H1 (cell line): ENCODE measurements around the gene MYO9B.

Source experiments
- BACH1 ChIP-seq: IDR thresholded peaks from 2 replicates; pipeline ENCODE4 v1.6.1; 2012; ENCODE audit warnings: low read length, improper control_type of control experiment
- CEBPB ChIP-seq: IDR thresholded peaks from 2 replicates; pipeline ENCODE4 v1.6.1; 2012; ENCODE audit warnings: low read depth, low read length
- CHD1 ChIP-seq: IDR thresholded peaks from 2 replicates; pipeline ENCODE4 v1.6.1; 2012; ENCODE audit warnings: low read depth, low read length, improper control_type of control experiment
- CTCF ChIP-seq, 3 experiments: IDR thresholded peaks; 1 replicate in 2 of 3; 2 replicates in 1 of 3; pipeline versions ENCODE4 v1.5.1 to v1.6.1; 2011; ENCODE audit warnings: low read length in 3 of 3, mild to moderate bottlenecking in 3 of 3, inconsistent platforms in 2 of 3, low read depth in 1 of 3, moderate library complexity in 1 of 3; ENCODE audit not compliant: insufficient read depth in 1 of 3; ENCODE audit errors: control extremely low read depth in 1 of 3
- E2F6 ChIP-seq: IDR thresholded peaks from 2 replicates; pipeline ENCODE4 v1.6.1; 2012; ENCODE audit warnings: inconsistent platforms
- EGR1 ChIP-seq: IDR thresholded peaks from 2 replicates; pipeline ENCODE4 v1.6.1; 2011; ENCODE audit warnings: low read depth, low read length, borderline replicate concordance
- EP300 ChIP-seq, 2 experiments: IDR thresholded peaks; 1 replicate in 1 of 2; 2 replicates in 1 of 2; pipeline ENCODE4 v1.6.1; 2011 to 2012; ENCODE audit warnings: low read depth in 2 of 2, low read length in 2 of 2, mild to moderate bottlenecking in 2 of 2, borderline replicate concordance in 1 of 2, inconsistent platforms in 1 of 2, moderate library complexity in 1 of 2
- EZH2 ChIP-seq: fragments of 200-600 bp; sonication (generic); IDR thresholded peaks from 2 replicates; pipeline ENCODE4 v1.7.1; 2012; ENCODE audit warnings: low read depth, mild to moderate bottlenecking, moderate library complexity, low read length, inconsistent platforms; ENCODE audit not compliant: severe bottlenecking
- FOSL1 ChIP-seq: IDR thresholded peaks from 2 replicates; pipeline ENCODE4 v1.6.1; 2011; ENCODE audit warnings: mild to moderate bottlenecking, low read depth, low read length, moderate library complexity; ENCODE audit not compliant: insufficient read depth
- GTF2F1 ChIP-seq: IDR thresholded peaks from 2 replicates; pipeline ENCODE4 v1.6.1; 2012; ENCODE audit warnings: low read depth, low read length, improper control_type of control experiment, borderline replicate concordance
- POLR2A ChIP-seq, 2 experiments: IDR thresholded peaks; 1 replicate in 1 of 2; 2 replicates in 1 of 2; pipeline ENCODE4 v1.6.1; 2011; ENCODE audit warnings: low read depth in 2 of 2, low read length in 2 of 2, mild to moderate bottlenecking in 2 of 2; ENCODE audit errors: control extremely low read depth in 1 of 2
- RAD21 ChIP-seq, 2 experiments: IDR thresholded peaks in 1 of 2; conservative IDR thresholded peaks in 1 of 2; 2 replicates each; pipeline ENCODE4 v1.6.1; 2011; ENCODE audit warnings: low read depth in 2 of 2, low read length in 2 of 2, improper control_type of control experiment in 1 of 2, inconsistent platforms in 1 of 2, mild to moderate bottlenecking in 1 of 2, moderate library complexity in 1 of 2
- RNF2 ChIP-seq: fragments of 200-900, 300-1000 bp; sonication (generic); IDR thresholded peaks from 2 replicates; pipeline ENCODE4 v1.7.1; 2016; ENCODE audit warnings: borderline replicate concordance, low read depth, mild to moderate bottlenecking, antibody characterized with exemption, low read length; ENCODE audit not compliant: poor library complexity, severe bottlenecking; ENCODE audit errors: missing control alignments
- SP1 ChIP-seq: IDR thresholded peaks from 2 replicates; pipeline ENCODE4 v1.6.1; 2011; ENCODE audit warnings: low read depth, low read length

GRCh38 chr19:17127671-17128070 is 52.1 kb downstream of the MYO9B start:
- TF ChIP-seq RNF2 (no peak), SP1 (no peak), CTCF (IDR thresholded peaks at IDR 0.05; ENCODE audit: control extremely low read depth in 1 of 3, insufficient read depth in 1 of 3, low read depth in 1 of 3, low read length in 3 of 3) (no peak), POLR2A (IDR thresholded peaks at IDR 0.05; ENCODE audit: control extremely low read depth in 1 of 2, low read depth in 2 of 2, low read length in 2 of 2) (no peak), EZH2 (no peak), EP300 (IDR thresholded peaks at IDR 0.05; ENCODE audit: borderline replicate concordance in 1 of 2, low read depth in 2 of 2, low read length in 2 of 2) (no peak), RAD21 (IDR thresholded peaks at IDR 0.05 in 1 of 2, conservative IDR thresholded peaks at IDR 0.05 in 1 of 2; ENCODE audit: low read depth in 2 of 2, low read length in 2 of 2) (no peak), GTF2F1 (no peak), BACH1 (no peak), E2F6 (no peak), CHD1 (no peak), EGR1 (no peak), CEBPB (no peak), FOSL1 (no peak)
